ENCODE measurements around the gene GPR162.

GRCh38 chr12:6833189-6833890 lies 11.7 kb downstream of the GPR162 start:
- TF ChIP-seq CTCF (conservative IDR thresholded peaks at IDR 0.05; ENCODE audit: low read length) (no peak), EZH2phosphoT487 (IDR thresholded peaks at IDR 0.05; ENCODE audit: borderline replicate concordance) (no peak)

Measured in Loucy (cell line).